HG02884 (cell line): Measurements from ENCODE around the gene PTPRT.

ENCODE experiments used
- ATAC-seq: cut with Tn5 transposase; IDR thresholded peaks from one replicate; pipeline ENCODE4 v1.9.1; 2021; ENCODE audit warnings: mild to moderate bottlenecking, moderate library complexity; ENCODE audit not compliant: unreplicated experiment

The PTPRT gene

GRCh38 chr20:42429761-42430458 is 759.8 kb downstream of the PTPRT start:
- no peak for ATAC-seq

- no peak for ATAC-seq
Observed at GRCh38 chr20:42419814-42420532, 769.7 kb downstream of the PTPRT start.

DNA sequence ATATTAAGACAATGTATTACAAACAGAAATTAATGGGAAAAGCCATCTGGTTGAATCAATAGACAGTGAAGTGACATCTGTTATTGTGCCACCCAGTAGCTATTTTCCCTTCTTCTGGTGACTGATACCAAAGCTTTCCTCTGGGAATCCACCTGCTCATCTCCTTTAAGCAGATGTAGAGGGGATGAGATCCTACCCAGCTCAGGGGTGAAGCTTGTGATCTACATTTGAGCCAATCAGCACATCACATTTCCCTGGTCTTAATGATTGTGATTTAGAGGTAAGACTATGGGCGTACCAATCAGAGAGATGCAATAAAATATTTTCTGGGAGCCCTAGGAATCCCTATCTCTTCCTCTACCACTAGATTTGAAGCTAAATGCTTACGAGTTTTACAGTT is 782.9 kb downstream of the PTPRT start:
- no peak for ATAC-seq

DNA sequence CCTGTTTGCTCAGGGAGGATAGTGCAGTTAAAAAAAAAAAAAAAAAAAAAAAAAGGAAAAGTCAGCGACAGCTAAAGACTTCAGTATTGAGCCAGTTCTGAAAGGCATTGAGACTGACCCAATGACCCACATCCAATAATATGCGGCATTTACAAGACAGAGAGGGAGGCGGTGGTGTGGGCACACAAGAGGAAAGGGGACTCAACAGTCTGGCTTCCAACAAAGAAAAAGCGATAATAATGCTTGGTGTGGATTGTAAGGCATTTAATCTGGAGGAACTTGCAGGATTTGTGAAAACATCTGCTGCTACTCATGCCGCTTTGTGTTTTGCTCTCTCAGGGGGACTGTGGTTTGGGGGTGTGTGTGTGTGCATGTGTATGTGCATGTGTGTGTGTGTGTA is 787.3 kb downstream of the PTPRT start:
- ATAC-seq: no peak

DNA sequence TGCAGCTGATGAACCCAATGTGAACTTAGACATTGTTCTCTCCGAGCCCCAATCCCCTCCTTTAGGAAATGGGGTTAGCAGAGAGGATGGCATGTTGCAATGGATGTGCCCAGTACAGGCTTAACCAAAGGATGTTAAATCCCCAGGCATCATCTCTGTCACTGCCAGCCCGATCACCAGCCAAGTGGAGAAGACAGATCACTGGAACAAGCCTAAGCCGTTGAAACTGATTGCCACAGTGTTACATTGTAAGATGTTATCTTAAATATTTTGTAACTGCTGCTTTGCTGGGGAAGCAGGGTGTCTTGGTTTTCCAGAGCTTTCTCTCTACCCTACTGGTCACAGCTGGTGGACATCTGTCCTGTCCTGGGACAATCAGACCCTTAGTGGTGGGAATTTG is 788.1 kb downstream of the PTPRT start:
- ATAC-seq: no peak

- ATAC-seq: no peak
Observed at GRCh38 chr20:42399802-42400201, 789.9 kb downstream of the PTPRT start.

GRCh38 chr20:42392442-42392841 is 797.3 kb downstream of the PTPRT start:
- ATAC-seq: no peak

DNA sequence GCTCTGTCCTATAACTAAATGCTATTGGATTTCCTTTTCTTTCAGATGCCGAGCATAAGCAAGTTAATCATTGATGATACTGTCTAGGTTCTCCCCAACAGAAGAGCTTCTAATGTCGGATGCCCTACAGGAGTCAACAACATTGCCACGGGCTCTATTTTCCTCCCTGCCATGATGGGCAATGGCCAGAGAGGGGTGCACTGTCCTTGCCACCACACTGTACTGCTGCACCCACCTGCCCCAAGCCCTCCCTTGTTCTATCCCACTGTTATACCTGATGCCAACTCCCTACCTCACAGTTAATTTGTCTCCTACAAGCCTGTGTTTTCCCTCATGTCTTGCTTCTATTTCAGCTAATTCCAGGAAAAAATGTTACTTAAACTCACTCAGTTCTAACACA is 797.9 kb downstream of the PTPRT start:
- no peak for ATAC-seq

- ATAC-seq: no peak
Observed at GRCh38 chr20:42380287-42380686, 809.4 kb downstream of the PTPRT start.

DNA sequence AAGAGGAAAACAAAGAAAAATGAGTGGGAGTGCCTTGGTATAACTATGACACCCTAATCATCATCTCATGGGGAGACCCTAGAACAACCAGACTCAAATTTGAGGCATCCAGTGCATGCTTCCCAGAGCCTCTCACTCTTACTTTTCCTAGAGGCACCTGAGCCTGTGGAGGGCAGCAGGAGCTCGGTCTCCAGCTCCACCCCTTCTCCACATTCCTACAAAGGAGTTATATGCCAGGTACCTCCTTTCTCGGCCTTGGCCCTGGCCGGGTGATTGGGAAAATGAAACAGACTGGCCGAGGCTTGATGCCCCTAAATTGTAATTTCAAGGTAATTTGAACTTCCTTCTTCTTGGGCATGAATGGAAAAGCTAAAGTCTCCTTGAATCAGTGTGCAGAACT is 810.3 kb downstream of the PTPRT start:
- ATAC-seq: no peak

DNA sequence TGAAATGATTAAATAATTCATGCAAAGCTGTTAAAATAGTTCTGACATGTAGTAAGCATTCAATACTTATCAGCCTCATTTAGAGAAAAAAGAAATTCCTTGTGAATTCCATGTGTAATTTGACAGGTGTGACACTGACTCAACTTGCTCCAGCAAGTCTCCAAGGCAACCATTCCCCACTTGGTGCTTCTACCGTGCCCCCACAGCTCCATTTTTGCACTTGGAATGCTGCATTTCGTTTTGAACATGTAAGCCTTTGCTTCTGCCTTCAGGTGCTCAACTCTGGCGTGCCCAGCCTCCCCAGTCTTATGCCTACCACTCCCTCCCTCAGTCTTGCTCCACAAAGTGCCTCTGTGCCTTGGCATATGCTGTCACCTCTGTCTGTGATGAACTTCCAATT is 810.9 kb downstream of the PTPRT start:
- ATAC-seq: no peak

- ATAC-seq: no peak
Observed at GRCh38 chr20:42376131-42376530, 813.6 kb downstream of the PTPRT start.

GRCh38 chr20:42373049-42373448 is 816.7 kb downstream of the PTPRT start:
- ATAC-seq: no peak

- no peak for ATAC-seq
Observed at GRCh38 chr20:42370075-42370474, 819.6 kb downstream of the PTPRT start.

- no peak for ATAC-seq
Observed at GRCh38 chr20:42368910-42369309, 820.8 kb downstream of the PTPRT start.

DNA sequence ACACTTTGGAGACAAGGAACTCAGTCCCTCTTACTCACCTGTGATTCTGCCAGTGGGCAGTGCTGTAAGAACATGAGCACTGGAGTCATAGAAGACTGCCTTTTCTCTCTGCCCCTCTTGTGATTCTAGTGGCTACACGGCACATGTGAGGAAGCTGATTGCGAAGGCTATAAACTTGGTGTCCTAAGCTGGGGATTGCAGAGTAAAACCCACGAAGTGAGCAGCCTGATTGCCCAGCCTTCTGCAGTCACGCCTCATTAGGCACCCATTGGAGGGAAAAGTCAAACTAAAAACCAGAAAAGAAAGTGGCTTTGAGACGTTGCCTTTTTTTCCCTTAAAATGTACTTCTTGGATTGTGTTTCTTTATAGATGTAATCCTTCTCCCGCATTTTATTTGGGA is 823.1 kb downstream of the PTPRT start:
- no peak for ATAC-seq

- no peak for ATAC-seq
Observed at GRCh38 chr20:42364446-42364845, 825.3 kb downstream of the PTPRT start.

DNA sequence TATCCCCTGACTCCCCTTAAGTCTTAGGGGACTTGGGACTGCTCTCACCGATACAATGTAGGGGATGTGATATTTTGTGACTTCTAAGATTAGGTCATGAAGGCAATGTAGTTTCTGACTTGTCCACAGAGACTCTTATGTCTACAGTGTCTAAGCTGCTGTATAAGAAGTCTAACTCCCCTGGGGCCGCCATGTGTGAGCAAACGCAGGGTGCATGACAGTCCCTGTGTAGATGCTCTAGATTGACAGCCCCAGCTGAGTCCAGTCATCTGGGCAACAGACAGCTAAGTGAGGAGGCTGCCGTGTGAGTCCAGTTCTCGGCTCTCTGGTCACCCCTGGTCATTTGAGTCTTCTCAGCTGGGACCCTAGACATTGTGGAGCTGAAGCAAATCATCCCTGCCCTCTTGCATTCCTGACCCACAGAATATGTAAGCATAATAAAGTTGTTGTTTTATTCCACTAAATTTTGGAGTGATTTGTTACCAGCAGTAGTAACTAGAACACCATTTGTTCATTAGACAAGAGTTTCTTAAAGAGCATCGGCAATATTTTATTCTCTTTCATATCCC is 828.2 kb downstream of the PTPRT start:
- no peak for ATAC-seq

DNA sequence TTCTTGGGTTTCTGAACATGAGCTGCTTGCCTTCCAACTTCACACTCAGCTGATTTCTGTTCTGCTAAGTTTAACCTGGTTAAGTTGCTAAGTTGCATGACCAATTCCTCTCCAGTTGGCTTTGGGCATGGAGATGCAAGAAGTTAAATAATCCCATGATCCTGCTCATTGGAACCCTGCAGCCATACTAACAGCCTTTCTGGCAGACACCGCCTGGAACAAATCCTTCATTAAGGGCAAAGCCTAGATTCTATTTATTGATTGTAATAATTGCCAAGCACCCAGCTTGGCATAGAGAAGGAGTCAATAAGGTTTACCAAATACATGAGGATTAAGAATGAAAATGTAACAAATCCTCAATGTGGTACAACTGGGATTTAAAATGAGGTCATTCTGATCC is 829.1 kb downstream of the PTPRT start:
- ATAC-seq: no peak

DNA sequence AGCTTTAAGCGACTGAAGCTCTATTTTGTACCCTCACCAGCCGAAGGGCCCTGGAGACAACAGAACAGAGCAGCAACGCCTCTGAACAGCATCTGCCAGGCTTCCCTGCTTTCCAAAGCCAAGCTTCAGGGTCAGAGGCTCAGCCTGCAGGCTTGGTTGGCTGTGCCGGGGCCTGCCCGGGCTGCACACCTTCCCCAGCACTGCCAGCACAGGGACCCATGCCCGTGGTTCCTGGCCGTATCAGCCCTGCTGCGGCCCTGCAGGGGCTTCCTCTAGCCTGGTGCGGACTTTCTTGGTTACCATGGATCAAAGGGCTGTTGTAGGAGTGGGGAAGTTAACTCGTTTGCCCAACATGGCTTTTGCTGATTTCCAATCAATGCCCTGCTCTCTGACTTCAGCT is 830.1 kb downstream of the PTPRT start:
- ATAC-seq: no peak

GRCh38 chr20:42352096-42352495 is 837.6 kb downstream of the PTPRT start:
- no peak for ATAC-seq

- ATAC-seq: no peak
Observed at GRCh38 chr20:42350521-42350920, 839.2 kb downstream of the PTPRT start.
